Osteoblast (primary cell): ENCODE results near the gene SLC37A2. TPM values are rescaled to one million over a fixed set of nuclear protein-coding genes. Genes with fewer than 3 reads are reported as not detected.

Experiments
- DNase-seq: peaks from one replicate; pipeline ENCODE4 v3.0.0; 2011; ENCODE audit warnings: low spot score, mixed read lengths; ENCODE audit not compliant: insufficient read length; ENCODE audit errors: missing footprints
- H2AFZ ChIP-seq: 2 replicates; pipeline ENCODE4 v1.6.0; 2011; ENCODE audit warnings: mild to moderate bottlenecking, low read length
- H3K27ac ChIP-seq: 2 replicates; pipeline ENCODE4 v1.5.1; 2011; ENCODE audit warnings: mild to moderate bottlenecking, low read depth, low read length, moderate library complexity
- H3K27me3 ChIP-seq: 2 replicates; pipeline ENCODE4 v1.6.0; 2012; ENCODE audit warnings: mild to moderate bottlenecking, control low read depth, inconsistent platforms, low read length, moderate library complexity; ENCODE audit not compliant: insufficient read depth
- H3K36me3 ChIP-seq: 2 replicates; pipeline ENCODE4 v1.5.1; 2011; ENCODE audit warnings: mild to moderate bottlenecking, low read length, control low read depth, moderate library complexity; ENCODE audit not compliant: insufficient read depth
- H3K4me1 ChIP-seq: 2 replicates; pipeline ENCODE4 v1.5.1; 2011; ENCODE audit warnings: mild to moderate bottlenecking, low read length, control low read depth, moderate library complexity; ENCODE audit not compliant: insufficient read depth
- H3K4me2 ChIP-seq: 2 replicates; pipeline ENCODE4 v1.6.0; 2011; ENCODE audit warnings: mild to moderate bottlenecking, low read length; ENCODE audit not compliant: insufficient read depth
- H3K4me3 ChIP-seq: fragments of 200-600 bp; sonication (generic); 3 replicates; pipeline ENCODE4 v1.5.1; 2012; ENCODE audit warnings: mild to moderate bottlenecking, low read length, inconsistent platforms; ENCODE audit not compliant: insufficient read depth
- H3K79me2 ChIP-seq: 2 replicates; pipeline ENCODE4 v1.6.0; 2012; ENCODE audit warnings: mild to moderate bottlenecking, low read length, control low read depth, inconsistent platforms; ENCODE audit not compliant: insufficient read depth
- H3K9me3 ChIP-seq: 2 replicates; pipeline ENCODE4 v1.5.1; 2011; ENCODE audit warnings: low read depth, low read length, control low read depth
- H4K20me1 ChIP-seq: 2 replicates; pipeline ENCODE4 v1.6.0; 2012; ENCODE audit warnings: mild to moderate bottlenecking, low read length, control low read depth; ENCODE audit not compliant: insufficient read depth
- total RNA-seq: library from RNA; depleted of rRNA; stranded (reverse); fragments of >200 nt; gene quantifications from 2 replicates; pipeline ENCODE4 v1.2.3, GENCODE V29; 2012
- TF ChIP-seq, protein P1 (sequence below): IDR thresholded peaks from 2 replicates; pipeline ENCODE4 v1.5.1; 2011; ENCODE audit warnings: mild to moderate bottlenecking, low read depth, low read length, moderate library complexity; ENCODE audit errors: extremely low read depth

Gene SLC37A2
- total RNA-seq, 1 donor = 0.36 TPM

DNA sequence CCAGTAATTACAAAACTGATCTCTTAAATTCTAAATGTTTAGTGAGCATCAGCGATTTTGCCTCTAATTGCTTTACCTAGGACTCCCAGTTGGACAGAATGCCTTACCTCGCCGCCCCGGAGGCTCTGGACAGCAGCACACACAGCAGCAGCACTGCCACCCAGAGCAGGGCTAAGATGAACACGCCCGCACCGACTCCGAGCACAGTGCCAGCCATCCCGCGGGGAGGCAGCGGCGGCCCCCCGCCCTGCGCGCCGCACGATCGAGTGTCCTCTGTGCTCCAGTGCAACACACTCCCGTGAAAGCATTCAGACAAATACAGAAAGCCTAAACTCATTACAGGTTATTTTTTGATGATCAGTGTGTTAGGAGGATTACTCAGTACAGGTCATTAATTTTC, 38.9 kb downstream of the SLC37A2 start:
- H3K4me2 ChIP-seq = no peak overlapping the region
- H3K9me3 ChIP-seq = no peaks in the 10 kb centered on the region
- H3K79me2 ChIP-seq = no peaks in the 10 kb centered on the region
- H3K27me3 ChIP-seq = no peaks in the 10 kb centered on the region
- no peaks in the 10 kb centered on the region for H3K4me1 ChIP-seq
- H3K4me3 ChIP-seq = no peak overlapping the region
- H3K36me3 ChIP-seq = peaks cover 7% of the 10 kb centered on the region
- H3K27ac ChIP-seq = no peak overlapping the region
- TF ChIP-seq, protein P1, sequence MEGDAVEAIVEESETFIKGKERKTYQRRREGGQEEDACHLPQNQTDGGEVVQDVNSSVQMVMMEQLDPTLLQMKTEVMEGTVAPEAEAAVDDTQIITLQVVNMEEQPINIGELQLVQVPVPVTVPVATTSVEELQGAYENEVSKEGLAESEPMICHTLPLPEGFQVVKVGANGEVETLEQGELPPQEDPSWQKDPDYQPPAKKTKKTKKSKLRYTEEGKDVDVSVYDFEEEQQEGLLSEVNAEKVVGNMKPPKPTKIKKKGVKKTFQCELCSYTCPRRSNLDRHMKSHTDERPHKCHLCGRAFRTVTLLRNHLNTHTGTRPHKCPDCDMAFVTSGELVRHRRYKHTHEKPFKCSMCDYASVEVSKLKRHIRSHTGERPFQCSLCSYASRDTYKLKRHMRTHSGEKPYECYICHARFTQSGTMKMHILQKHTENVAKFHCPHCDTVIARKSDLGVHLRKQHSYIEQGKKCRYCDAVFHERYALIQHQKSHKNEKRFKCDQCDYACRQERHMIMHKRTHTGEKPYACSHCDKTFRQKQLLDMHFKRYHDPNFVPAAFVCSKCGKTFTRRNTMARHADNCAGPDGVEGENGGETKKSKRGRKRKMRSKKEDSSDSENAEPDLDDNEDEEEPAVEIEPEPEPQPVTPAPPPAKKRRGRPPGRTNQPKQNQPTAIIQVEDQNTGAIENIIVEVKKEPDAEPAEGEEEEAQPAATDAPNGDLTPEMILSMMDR = no peak
- H2AFZ ChIP-seq = no peak overlapping the region
- H4K20me1 ChIP-seq = no peaks in the 10 kb centered on the region
- DNase-seq = no peak

DNA sequence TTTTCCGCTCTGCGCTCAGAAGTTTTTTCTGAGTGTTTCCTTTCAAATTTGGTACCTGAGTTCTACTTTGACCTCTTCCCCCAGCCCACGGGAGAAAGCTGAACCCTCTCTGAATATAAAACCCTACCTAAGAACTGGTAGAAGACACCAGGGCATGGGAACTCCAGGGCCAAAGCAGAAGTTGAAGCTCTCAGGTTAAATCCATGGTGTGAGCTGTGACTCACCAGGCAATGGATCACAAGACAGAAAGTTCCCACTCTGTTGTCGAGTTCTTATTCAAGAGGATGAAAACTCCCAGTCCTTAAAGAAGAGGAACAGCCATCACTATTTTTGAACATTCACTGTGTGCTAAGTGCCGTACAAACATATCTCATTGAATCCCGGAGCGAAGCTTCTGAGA, 39.4 kb downstream of the SLC37A2 start:
- Histone ChIP-seq H4K20me1 (no peaks in the 10 kb centered on the region), H3K4me3 (no peak overlapping the region), H2AFZ (no peak overlapping the region), H3K4me2 (no peak overlapping the region), H3K9me3 (no peaks in the 10 kb centered on the region), H3K36me3 (peaks cover 7% of the 10 kb centered on the region), H3K27ac (no peak overlapping the region), H3K27me3 (no peaks in the 10 kb centered on the region), H3K79me2 (no peaks in the 10 kb centered on the region), H3K4me1 (no peaks in the 10 kb centered on the region)
- TF ChIP-seq, protein P1 = no peak
- DNase-seq = no peak

DNA sequence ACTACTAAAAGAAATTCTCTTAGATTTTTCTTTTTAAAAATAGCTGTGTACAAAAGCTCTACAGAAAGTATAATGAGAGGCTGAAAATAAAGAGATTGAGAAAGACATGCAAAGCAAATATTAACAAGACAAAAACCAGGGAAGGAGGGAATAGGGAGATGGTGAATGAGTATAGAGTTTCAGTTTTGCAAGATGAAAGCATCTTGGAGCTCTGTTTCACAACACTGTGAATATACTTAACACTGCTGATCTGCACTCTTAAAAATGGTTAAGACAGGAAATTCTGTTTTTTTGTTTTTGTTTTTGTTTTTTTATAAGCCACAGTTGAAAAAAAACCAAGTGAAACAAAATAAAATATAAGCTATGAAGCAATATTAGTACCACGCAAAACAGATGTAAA, 42.8 kb downstream of the SLC37A2 start:
- H2AFZ ChIP-seq = no peak overlapping the region
- H3K79me2 ChIP-seq = peaks cover 5% of the 10 kb centered on the region
- H3K27ac ChIP-seq = no peak overlapping the region
- H4K20me1 ChIP-seq = no peaks in the 10 kb centered on the region
- no peak overlapping the region for H3K4me2 ChIP-seq
- DNase-seq = no peak
- H3K4me1 ChIP-seq = no peaks in the 10 kb centered on the region
- peaks cover under 1% of the 10 kb centered on the region for H3K36me3 ChIP-seq
- no peak overlapping the region for H3K4me3 ChIP-seq
- TF ChIP-seq, protein P1 = no peak
- no peaks in the 10 kb centered on the region for H3K9me3 ChIP-seq
- no peaks in the 10 kb centered on the region for H3K27me3 ChIP-seq

DNA sequence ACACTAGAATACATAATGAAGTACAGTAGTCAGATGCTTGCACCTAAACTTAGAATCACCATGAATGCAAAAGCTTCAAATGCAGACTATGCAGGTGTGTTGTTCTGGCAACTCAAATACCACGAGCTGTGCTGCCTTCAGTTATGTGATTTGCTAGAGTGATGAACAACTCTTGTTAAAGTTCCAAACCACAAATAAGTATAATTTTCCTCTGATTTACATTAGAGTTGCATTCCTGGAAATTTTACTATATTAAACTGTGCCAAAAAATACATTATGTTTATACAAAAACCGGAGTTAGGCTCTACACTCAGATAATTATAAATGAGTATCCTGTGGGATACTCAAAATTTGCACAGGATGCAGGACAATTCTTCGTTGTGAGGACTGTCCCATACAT, 45.4 kb downstream of the SLC37A2 start:
- no peak overlapping the region for H3K27ac ChIP-seq
- H2AFZ ChIP-seq = no peak overlapping the region
- H3K79me2 ChIP-seq = peaks cover 9% of the 10 kb centered on the region
- H4K20me1 ChIP-seq = no peaks in the 10 kb centered on the region
- no peaks in the 10 kb centered on the region for H3K27me3 ChIP-seq
- no peaks in the 10 kb centered on the region for H3K4me1 ChIP-seq
- no peak overlapping the region for H3K4me3 ChIP-seq
- H3K9me3 ChIP-seq = no peaks in the 10 kb centered on the region
- H3K4me2 ChIP-seq = no peak overlapping the region
- TF ChIP-seq, protein P1 = no peak
- no peaks in the 10 kb centered on the region for H3K36me3 ChIP-seq
- no peak for DNase-seq
